GM12878 (cell line): ENCODE data around the gene HEXIM2. TPM values are rescaled to one million over a fixed set of nuclear protein-coding genes. Genes with fewer than 3 reads are reported as not detected.
A peak's percentile ranks its signal among the peaks of the same experiment; 100 is the strongest.

ENCODE experiments used
- ATAC-seq: fragments of 200-7000 bp; cut with Tn5 transposase; 3 replicates; pipeline ENCODE4 v1.9.1; 2020; ENCODE audit warnings: mild to moderate bottlenecking, moderate library complexity
- BruUV-seq: library from RNA; stranded (reverse); fragments of 400-500 nt; replicated peaks from 2 replicates; lab custom pipeline; 2021; lab: Mats Ljungman, UMichigan
- CTCF ChIA-PET: fragments of 300-600 bp; sonication (Branson Sonifier 250); formaldehyde crosslinking; extraction: SDS; loops from one replicate; lab custom pipeline; 2021; ENCODE audit warnings: inconsistent platforms; lab: Yijun Ruan, JAX
- POLR2A ChIA-PET: fragments of 350-600 bp; formaldehyde crosslinking; extraction: SDS; loops from one replicate; lab custom pipeline; 2021; ENCODE audit warnings: inconsistent platforms; lab: Charles Lee
- RAD21 ChIA-PET: fragments of 300-600 bp; sonication (Branson Sonifier 250); formaldehyde crosslinking; loops from one replicate; lab custom pipeline; 2023; ENCODE audit warnings: antibody characterized with exemption; ENCODE audit not compliant: unreplicated experiment; lab: Charles Lee
- SMC1A ChIA-PET: fragments of 300-600 bp; sonication (Branson Sonifier 250); formaldehyde crosslinking; loops from one replicate; lab custom pipeline; 2023; ENCODE audit not compliant: unreplicated experiment, uncharacterized antibody; lab: Charles Lee
- DNase-seq: peaks from one replicate; pipeline ENCODE4 v3.0.0-alpha.2; 2011; ENCODE audit warnings: low read depth, low spot score
- FAIRE-seq: peaks from 3 replicates; lab custom pipeline; 2011; peaks lifted over from hg19 to GRCh38; lab: Jason Lieb, UNC
- H2AFZ ChIP-seq: 2 replicates; pipeline ENCODE4 v1.6.0; 2011; ENCODE audit warnings: low read depth, low read length, control low read depth; ENCODE audit not compliant: control insufficient read depth
- H3K27ac ChIP-seq: 2 replicates; pipeline ENCODE4 v1.5.1; 2011; ENCODE audit warnings: control low read depth; ENCODE audit not compliant: control insufficient read depth, insufficient read depth
- H3K27me3 ChIP-seq, 2 experiments: replicated peaks in 1 of 2; 2 replicates each; pipeline versions ENCODE4 v1.6.0 to v1.6.1; 2011; ENCODE audit warnings: low read length in 1 of 2; ENCODE audit not compliant: control insufficient read depth in 2 of 2, insufficient read depth in 2 of 2
- H3K36me3 ChIP-seq, 2 experiments: 2 replicates each; pipeline ENCODE4 v1.5.1; 2011; ENCODE audit warnings: low read length in 1 of 2; ENCODE audit not compliant: control insufficient read depth in 2 of 2, insufficient read depth in 2 of 2
- H3K4me1 ChIP-seq: 2 replicates; pipeline ENCODE4 v1.6.1; 2011; ENCODE audit warnings: mild to moderate bottlenecking, low read length, moderate library complexity, mixed read lengths; ENCODE audit not compliant: control insufficient read depth, insufficient read depth
- H3K4me2 ChIP-seq: 2 replicates; pipeline ENCODE4 v1.6.0; 2011; ENCODE audit warnings: control low read depth; ENCODE audit not compliant: control insufficient read depth, insufficient read depth
- H3K4me3 ChIP-seq: fragments of 200-600 bp; sonication (generic); 2 replicates; pipeline ENCODE4 v1.5.1; 2016
- H3K79me2 ChIP-seq: 2 replicates; pipeline ENCODE4 v1.6.0; 2011; ENCODE audit warnings: low read length; ENCODE audit not compliant: control insufficient read depth, insufficient read depth
- H3K9ac ChIP-seq: 2 replicates; pipeline ENCODE4 v1.8.0; 2011; ENCODE audit warnings: low read length, control low read depth, mixed read lengths; ENCODE audit not compliant: control insufficient read depth, insufficient read depth
- H3K9me3 ChIP-seq: replicated peaks from 3 replicates; pipeline ENCODE4 v1.5.1; 2011; ENCODE audit warnings: mild to moderate bottlenecking, low read length; ENCODE audit not compliant: control insufficient read depth, insufficient read depth
- H4K20me1 ChIP-seq: 2 replicates; pipeline ENCODE4 v1.6.0; 2011; ENCODE audit not compliant: control insufficient read depth, insufficient read depth
- HSF1 ChIP-seq: fragments of 150-350 bp; IDR thresholded peaks from 2 replicates; pipeline ENCODE4 v1.6.1; 2014; ENCODE audit warnings: mild to moderate bottlenecking, low read depth, low read length
- POLR2AphosphoS5 ChIP-seq: IDR thresholded peaks from 2 replicates; pipeline ENCODE4 v1.6.1; 2011; ENCODE audit warnings: mild to moderate bottlenecking, low read length, inconsistent platforms
- SKIL ChIP-seq: fragments of 450-650 bp; IDR thresholded peaks from 2 replicates; pipeline ENCODE4 v1.6.1; 2017; ENCODE audit warnings: mild to moderate bottlenecking, low read depth, inconsistent platforms; ENCODE audit not compliant: poor library complexity, severe bottlenecking
- SMAD1 ChIP-seq: fragments of 450-650 bp; IDR thresholded peaks from 2 replicates; pipeline ENCODE4 v1.6.1; 2018; ENCODE audit warnings: mild to moderate bottlenecking, low read depth; ENCODE audit not compliant: partially characterized antibody
- SMARCA5 ChIP-seq: fragments of 450-650 bp; IDR thresholded peaks from 2 replicates; pipeline ENCODE4 v1.6.1; 2017; ENCODE audit warnings: mild to moderate bottlenecking
- SPI1 ChIP-seq: IDR thresholded peaks from 2 replicates; pipeline ENCODE4 v1.6.1; 2011; ENCODE audit warnings: low read depth, mild to moderate bottlenecking, low read length, moderate library complexity, borderline replicate concordance; ENCODE audit not compliant: insufficient read depth
- TAF1 ChIP-seq: IDR thresholded peaks from 2 replicates; pipeline ENCODE4 v1.6.1; 2011; ENCODE audit warnings: mild to moderate bottlenecking, low read depth, low read length, borderline replicate concordance
- TBL1XR1 ChIP-seq: IDR thresholded peaks from 2 replicates; pipeline ENCODE4 v1.6.1; 2012; ENCODE audit warnings: low read depth, low read length, improper control_type of control experiment
- TCF12 ChIP-seq: IDR thresholded peaks from 2 replicates; pipeline ENCODE4 v1.6.1; 2011; ENCODE audit warnings: low read depth, mild to moderate bottlenecking, low read length
- WGBS: methylation state at CpG from one replicate; pipeline ENCODE4 v1.1.6; 2016; ENCODE audit warnings: low lambda C conversion rate; ENCODE audit not compliant: insufficient replicate concordance, insufficient coverage; ENCODE audit errors: missing lambda C conversion rate; 5-methylcytosine and 5-hydroxymethylcytosine counted together
- in situ Hi-C: fragments of 300-500 bp; cut with MboI; formaldehyde crosslinking; loops from 9 replicates; pipeline ENCODE4 v1.14.3; 2018; ENCODE audit warnings: mixed read lengths
- intact Hi-C: fragments of 100-400 bp; cut with micrococcal nuclease; formaldehyde crosslinking; loops from one replicate; pipeline ENCODE4 v1.14.2; 2022; ENCODE audit not compliant: unreplicated experiment
- polyA plus RNA-seq, 11 experiments: library from polyadenylated mRNA; depleted of rRNA in 4 of 11; unstranded in 6 of 11; stranded (reverse) in 5 of 11; fragments of >200 nt; fragmentation: Nextera tagmentation in 4 of 11; fragmentation: Illumina TruSeq in 1 of 11; extraction: Ambion mirVana in 4 of 11; extraction: Trizol in 1 of 11; gene quantifications; 1 replicate in 1 of 11; 2 replicates in 10 of 11; pipeline versions ENCODE4 v1.2.1 to v1.2.3, GENCODE V29; 2011 to 2016; ENCODE audit warnings: inconsistent platforms in 2 of 11, missing spikeins in 2 of 11, low read depth in 1 of 11
- total RNA-seq, 4 experiments: library from RNA; depleted of rRNA in 3 of 4; stranded (reverse); fragments of >200 nt in 3 of 4; fragmentation: Illumina TruSeq in 1 of 4; extraction: Trizol in 1 of 4; gene quantifications; 2 replicates each; pipeline versions ENCODE4 v1.2.1 to v1.2.3, GENCODE V29; 2013 to 2021
- TF ChIP-seq, protein P1 (sequence below): fragments of 450-650 bp; IDR thresholded peaks from 2 replicates; pipeline ENCODE4 v1.6.1; 2017; ENCODE audit warnings: borderline replicate concordance
- TF ChIP-seq, protein P2 (sequence below): IDR thresholded peaks from 2 replicates; pipeline ENCODE4 v1.6.1; 2011; ENCODE audit warnings: low read depth, mild to moderate bottlenecking, low read length, moderate library complexity, borderline replicate concordance; ENCODE audit errors: extremely low read depth

Gene HEXIM2
- total and polyA plus RNA-seq, 10 of the 15 experiments (the other 5 are each of a cell fraction or from before 2014, with no cell fraction given), result 0.10 to 10.3 (median 6.4) TPM

GRCh38 chr17:45150911-45151809 is 10.5 kb upstream of the HEXIM2 start:
- no peaks in the 10 kb centered on the region for H3K9me3 ChIP-seq
- intact Hi-C loops, result no loop called here
- ChIA-PET SMC1A (interaction anchor here (1.2 to 6.7 kb wide), 12 partner anchors 9 to 97 kb away, joined by 3 to 114 read pairs (median 6); partner anchors contain the start of genes ACBD4 and HEXIM2), CTCF (interaction anchor here (0.6 to 11.0 kb wide), 33 partner anchors 10 to 376 kb away, joined by 3 to 280 read pairs (median 5); partner anchors contain the start of genes ACBD4, EFTUD2 and HEXIM2), RAD21 (interaction anchor here (0.9 to 6.7 kb wide), 16 partner anchors 9 to 373 kb away, joined by 3 to 121 read pairs (median 4); partner anchors contain the start of genes ACBD4, FMNL1, HEXIM2 and NMT1), POLR2A (interaction anchor here (0.5 to 7.1 kb wide), 26 partner anchors 10 to 693 kb away, joined by 3 to 239 read pairs (median 5); partner anchors contain the start of genes ACBD4, DBF4B, HEXIM2 and MAP3K14)
- H3K27me3 ChIP-seq, result no peaks in the 10 kb centered on the region
- peaks cover 13% of the 10 kb centered on the region for H3K4me1 ChIP-seq
- FAIRE-seq, result no peak
- 51% methylated on average over 8 of the region's 8 CpGs for WGBS
- in situ Hi-C loops, result no loop called here
- H3K79me2 ChIP-seq, result peaks cover 48% of the 10 kb centered on the region
- peak overlapping the region; percentile 96 for H3K4me3 ChIP-seq
- no peaks in the 10 kb centered on the region; the same call in 1 of the 2 replicates for H4K20me1 ChIP-seq
- DNase-seq, result no peak
- H2AFZ ChIP-seq, result no peak overlapping the region
- TF ChIP-seq, protein P1, sequence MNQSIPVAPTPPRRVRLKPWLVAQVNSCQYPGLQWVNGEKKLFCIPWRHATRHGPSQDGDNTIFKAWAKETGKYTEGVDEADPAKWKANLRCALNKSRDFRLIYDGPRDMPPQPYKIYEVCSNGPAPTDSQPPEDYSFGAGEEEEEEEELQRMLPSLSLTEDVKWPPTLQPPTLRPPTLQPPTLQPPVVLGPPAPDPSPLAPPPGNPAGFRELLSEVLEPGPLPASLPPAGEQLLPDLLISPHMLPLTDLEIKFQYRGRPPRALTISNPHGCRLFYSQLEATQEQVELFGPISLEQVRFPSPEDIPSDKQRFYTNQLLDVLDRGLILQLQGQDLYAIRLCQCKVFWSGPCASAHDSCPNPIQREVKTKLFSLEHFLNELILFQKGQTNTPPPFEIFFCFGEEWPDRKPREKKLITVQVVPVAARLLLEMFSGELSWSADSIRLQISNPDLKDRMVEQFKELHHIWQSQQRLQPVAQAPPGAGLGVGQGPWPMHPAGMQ, result no peak
- TF ChIP-seq SPI1, result peak; percentile 43; the same call in 1 of the 2 replicates
- no peak for TF ChIP-seq SMARCA5
- no peak for TF ChIP-seq TAF1
- no peak for TF ChIP-seq TBL1XR1
- TF ChIP-seq TCF12, result no peak
- TF ChIP-seq, protein P2, sequence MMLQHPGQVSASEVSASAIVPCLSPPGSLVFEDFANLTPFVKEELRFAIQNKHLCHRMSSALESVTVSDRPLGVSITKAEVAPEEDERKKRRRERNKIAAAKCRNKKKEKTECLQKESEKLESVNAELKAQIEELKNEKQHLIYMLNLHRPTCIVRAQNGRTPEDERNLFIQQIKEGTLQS, result no peak
- TF ChIP-seq POLR2AphosphoS5, result peak; percentile 57
- TF ChIP-seq SKIL, result no peak
- no peak for TF ChIP-seq HSF1
- no peak for TF ChIP-seq SMAD1
- H3K9ac ChIP-seq, result peak overlapping the region; percentile 69
- no peak for ATAC-seq
- peak overlapping the region; percentile 94 for H3K4me2 ChIP-seq
- H3K36me3 ChIP-seq, result no peaks in the 10 kb centered on the region
- peak overlapping the region; percentile 81 for H3K27ac ChIP-seq
- BruUV-seq, result no TSS peak
